AG04450 (cell line): ENCODE results near the gene FAM3A. TPM values are rescaled to one million over a fixed set of nuclear protein-coding genes. Genes with fewer than 3 reads are reported as not detected.

Experiments used
- CTCF ChIA-PET: fragments of 300-600, 350-600 bp; formaldehyde crosslinking; extraction: SDS; loops from one replicate; lab custom pipeline; 2022; ENCODE audit warnings: antibody characterized with exemption, inconsistent platforms; lab: Charles Lee
- POLR2A ChIA-PET: fragments of 350-600 bp; formaldehyde crosslinking; extraction: SDS; loops from one replicate; lab custom pipeline; 2021; ENCODE audit warnings: antibody characterized with exemption, inconsistent platforms; lab: Yijun Ruan, JAX
- DNase-seq: peaks from one replicate; pipeline ENCODE4 v3.0.0-alpha.2; 2011; ENCODE audit warnings: low read depth, low spot score
- H3K27ac ChIP-seq: one replicate; pipeline ENCODE4 v1.5.1; 2012; ENCODE audit warnings: low read depth, low read length, control low read depth
- H3K27me3 ChIP-seq: one replicate; pipeline ENCODE4 v1.6.0; 2012; ENCODE audit warnings: low read length; ENCODE audit not compliant: control insufficient read depth, insufficient read depth
- H3K4me3 ChIP-seq: 2 replicates; pipeline ENCODE4 v1.5.1; 2011; ENCODE audit warnings: mild to moderate bottlenecking, low read depth, low read length, control low read depth
- H3K9me3 ChIP-seq: 2 replicates; pipeline ENCODE4 v1.5.1; 2012; ENCODE audit warnings: low read length; ENCODE audit not compliant: control insufficient read depth, insufficient read depth
- CTCF ChIP-seq: IDR thresholded peaks from 2 replicates; pipeline ENCODE4 v1.5.1; 2011; ENCODE audit warnings: low read depth, low read length, control low read depth, inconsistent platforms
- polyA plus RNA-seq: library from polyadenylated mRNA; depleted of rRNA; stranded (reverse); fragments of >200 nt; gene quantifications from 2 replicates; pipeline ENCODE4 v1.2.3, GENCODE V29; 2011

FAM3A gene
- polyA plus RNA-seq, 1 experiment = 15.5 TPM

DNA sequence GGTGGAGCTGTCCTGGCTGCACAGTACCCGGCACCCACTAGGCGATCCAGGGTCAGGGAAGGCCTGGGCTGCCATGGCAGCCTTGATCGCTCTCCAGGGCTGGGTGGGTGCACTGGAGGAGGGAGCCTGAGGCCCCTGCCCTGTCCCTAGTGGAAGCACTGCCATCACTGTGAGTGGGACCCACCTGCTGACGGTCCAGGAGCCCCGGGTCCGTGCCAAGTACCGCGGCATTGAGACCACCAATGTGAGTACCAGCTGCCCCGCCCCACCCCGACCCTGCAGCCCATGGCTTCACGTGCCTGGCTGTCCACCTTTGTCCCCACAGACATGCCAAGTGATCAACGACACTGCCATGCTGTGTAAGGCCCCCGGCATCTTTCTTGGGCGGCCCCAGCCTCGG, 49.1 kb downstream of the FAM3A start:
- no peak overlapping the region for H3K27ac ChIP-seq
- no peaks in the 10 kb centered on the region for H3K27me3 ChIP-seq
- POLR2A ChIA-PET = no interaction called here
- no peak overlapping the region for H3K4me3 ChIP-seq
- CTCF ChIA-PET = interaction anchor here (0.5 kb wide), 1 partner anchor 19 kb away, joined by 4 read pairs; the partner anchor contains the start of gene UBL4A
- H3K9me3 ChIP-seq = no peaks in the 10 kb centered on the region; the same call in 1 of the 2 replicates
- no peak for TF ChIP-seq CTCF
- no peak for DNase-seq

GRCh38 chrX:154466036-154466435, 50.0 kb downstream of the FAM3A start:
- DNase-seq = no peak
- Histone ChIP-seq H3K27me3 (no peaks in the 10 kb centered on the region), H3K4me3 (no peak overlapping the region), H3K27ac (no peak overlapping the region), H3K9me3 (no peaks in the 10 kb centered on the region; the same call in 1 of the 2 replicates)
- ChIA-PET CTCF (no interaction called here), POLR2A (no interaction called here)
- TF ChIP-seq CTCF = no peak

GRCh38 chrX:154465601-154466000, 50.4 kb downstream of the FAM3A start:
- no peaks in the 10 kb centered on the region for H3K27me3 ChIP-seq
- ChIA-PET CTCF (no interaction called here), POLR2A (no interaction called here)
- DNase-seq = no peak
- no peak overlapping the region for H3K27ac ChIP-seq
- H3K4me3 ChIP-seq = no peak overlapping the region
- no peak for TF ChIP-seq CTCF
- no peaks in the 10 kb centered on the region; the same call in 1 of the 2 replicates for H3K9me3 ChIP-seq

DNA sequence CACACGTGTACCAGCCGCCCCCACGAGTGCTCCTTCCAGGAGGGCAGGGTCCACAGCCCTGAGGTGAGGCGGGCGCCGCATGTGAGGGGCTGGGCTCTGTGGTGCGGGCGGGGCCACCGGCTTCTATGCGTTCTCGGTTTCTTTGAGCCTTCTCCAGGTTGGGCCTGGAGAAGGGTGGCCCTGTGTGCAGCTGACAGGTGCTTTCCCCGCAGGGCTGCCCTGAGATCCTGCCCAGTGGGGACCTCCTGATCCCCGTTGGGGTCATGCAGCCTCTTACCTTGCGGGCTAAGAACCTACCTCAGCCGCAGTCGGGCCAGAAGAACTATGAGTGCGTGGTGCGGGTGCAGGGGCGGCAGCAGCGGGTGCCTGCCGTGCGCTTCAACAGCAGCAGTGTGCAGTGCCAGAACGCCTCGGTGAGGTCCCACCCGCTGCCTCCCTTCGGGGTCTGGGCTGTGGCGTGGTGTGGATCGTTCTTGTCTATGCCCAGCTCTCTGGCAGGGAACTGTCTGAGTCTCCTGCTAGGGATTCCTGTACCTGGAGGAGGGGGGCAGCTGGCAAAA, 51.1 kb downstream of the FAM3A start:
- H3K9me3 ChIP-seq = no peaks in the 10 kb centered on the region
- ChIA-PET POLR2A (interaction anchor here (0.5 kb wide), 1 partner anchor 12 kb away, joined by 3 read pairs; no protein-coding TSS in a partner anchor), CTCF (no interaction called here)
- TF ChIP-seq CTCF = no peak
- no peak overlapping the region for H3K4me3 ChIP-seq
- no peak for DNase-seq
- H3K27ac ChIP-seq = no peak overlapping the region
- no peaks in the 10 kb centered on the region for H3K27me3 ChIP-seq

GRCh38 chrX:154463611-154464220, 52.3 kb downstream of the FAM3A start:
- no peak overlapping the region for H3K4me3 ChIP-seq
- DNase-seq = no peak
- no peak for TF ChIP-seq CTCF
- H3K27ac ChIP-seq = no peak overlapping the region
- no peaks in the 10 kb centered on the region for H3K9me3 ChIP-seq
- ChIA-PET CTCF (no interaction called here), POLR2A (interaction anchor here (0.6 kb wide), 1 partner anchor 9 kb away, joined by 4 read pairs; no protein-coding TSS in a partner anchor)
- H3K27me3 ChIP-seq = no peaks in the 10 kb centered on the region
